IMR-90 (cell line): Measurements from ENCODE around the gene PALB2. TPM values are rescaled to one million over a fixed set of nuclear protein-coding genes. Genes with fewer than 3 reads are reported as not detected.

Source experiments
- ATAC-seq: fragments of 200-7000 bp; cut with Tn5 transposase; 2 replicates; pipeline ENCODE4 v1.9.1; 2020; ENCODE audit warnings: low read depth, mild to moderate bottlenecking, moderate library complexity
- BruUV-seq: library from RNA; stranded (reverse); fragments of 400-500 nt; replicated peaks from 2 replicates; lab custom pipeline; 2021; lab: Mats Ljungman, UMichigan
- CTCF ChIA-PET: fragments of 300-600 bp; formaldehyde crosslinking; extraction: SDS; loops from one replicate; lab custom pipeline; 2021; ENCODE audit warnings: antibody characterized with exemption; lab: Yijun Ruan, JAX
- POLR2A ChIA-PET: fragments of 300-600 bp; sonication (Branson Sonifier 250); formaldehyde crosslinking; loops from one replicate; lab custom pipeline; 2022; ENCODE audit warnings: antibody characterized with exemption; ENCODE audit not compliant: unreplicated experiment; lab: Charles Lee
- DNase-seq: peaks from one replicate; pipeline ENCODE4 v3.0.0; 2013
- H2AFZ ChIP-seq: replicated peaks from 2 replicates; pipeline ENCODE3; 2013; ENCODE audit warnings: low read length, mild to moderate bottlenecking; ENCODE audit not compliant: poor library complexity
- H2AK5ac ChIP-seq: 2 replicates; pipeline ENCODE4 v1.6.1; 2013; ENCODE audit warnings: low read depth, low read length, inconsistent platforms
- H2AK9ac ChIP-seq: replicated peaks from 2 replicates; pipeline ENCODE3; 2013; ENCODE audit warnings: mild to moderate bottlenecking, low read depth, low read length, moderate library complexity; ENCODE audit not compliant: poor library complexity
- H2BK120ac ChIP-seq: 2 replicates; pipeline ENCODE4 v1.6.1; 2013; ENCODE audit warnings: low read depth, low read length, inconsistent platforms
- H2BK15ac ChIP-seq: 3 replicates; pipeline ENCODE4 v1.6.1; 2013; ENCODE audit warnings: low read depth, low read length, inconsistent platforms
- H2BK20ac ChIP-seq: 2 replicates; pipeline ENCODE4 v1.6.1; 2013; ENCODE audit warnings: low read depth, mild to moderate bottlenecking, inconsistent platforms, low read length, moderate library complexity
- H2BK5ac ChIP-seq: 2 replicates; pipeline ENCODE4 v1.6.1; 2013; ENCODE audit warnings: mild to moderate bottlenecking, low read depth, low read length, inconsistent platforms; ENCODE audit not compliant: poor library complexity, severe bottlenecking
- H3K14ac ChIP-seq: replicated peaks from 2 replicates; pipeline ENCODE4 v1.6.1; 2013; ENCODE audit warnings: low read depth, low read length, inconsistent platforms
- H3K18ac ChIP-seq: 2 replicates; pipeline ENCODE4 v1.6.1; 2013; ENCODE audit warnings: low read depth, low read length, control low read depth
- H3K23ac ChIP-seq: 2 replicates; pipeline ENCODE4 v1.6.1; 2013; ENCODE audit warnings: low read depth, low read length, inconsistent platforms
- H3K27ac ChIP-seq: 2 replicates; pipeline ENCODE4 v1.5.1; 2013; ENCODE audit warnings: mild to moderate bottlenecking, control low read depth, low read length; ENCODE audit not compliant: insufficient read depth
- H3K27me3 ChIP-seq: 2 replicates; pipeline ENCODE4 v1.6.1; 2013; ENCODE audit warnings: low read length; ENCODE audit not compliant: control insufficient read depth, insufficient read depth
- H3K36me3 ChIP-seq: 2 replicates; pipeline ENCODE4 v1.6.1; 2013; ENCODE audit warnings: low read length, mixed read lengths; ENCODE audit not compliant: control insufficient read depth, insufficient read depth
- H3K4ac ChIP-seq: 2 replicates; pipeline ENCODE4 v1.6.1; 2013; ENCODE audit warnings: low read depth, low read length, inconsistent platforms
- H3K4me1 ChIP-seq: 2 replicates; pipeline ENCODE4 v1.6.1; 2013; ENCODE audit warnings: low read length, mixed read lengths; ENCODE audit not compliant: control insufficient read depth, insufficient read depth
- H3K4me2 ChIP-seq: 2 replicates; pipeline ENCODE4 v1.6.1; 2013; ENCODE audit warnings: low read depth, mild to moderate bottlenecking, control low read depth, low read length, moderate library complexity
- H3K4me3 ChIP-seq: 2 replicates; pipeline ENCODE4 v1.5.1; 2013; ENCODE audit warnings: low read depth, mild to moderate bottlenecking, control low read depth, low read length, moderate library complexity; ENCODE audit not compliant: insufficient read depth
- H3K56ac ChIP-seq: 2 replicates; pipeline ENCODE4 v1.6.1; 2013; ENCODE audit warnings: low read length, inconsistent platforms; ENCODE audit not compliant: insufficient read depth; ENCODE audit errors: extremely low read depth
- H3K79me1 ChIP-seq, 2 experiments: 2 replicates each; pipeline ENCODE4 v1.6.1; 2013; ENCODE audit warnings: low read length in 2 of 2, inconsistent platforms in 1 of 2, low read depth in 1 of 2
- H3K9ac ChIP-seq: 2 replicates; pipeline ENCODE4 v1.6.1; 2013; ENCODE audit warnings: low read depth, low read length, control low read depth
- H3K9me1 ChIP-seq: 2 replicates; pipeline ENCODE4 v1.6.1; 2013; ENCODE audit warnings: low read length, inconsistent platforms; ENCODE audit not compliant: insufficient read depth
- H3K9me3 ChIP-seq: 2 replicates; pipeline ENCODE4 v1.6.1; 2013; ENCODE audit warnings: low read length; ENCODE audit not compliant: control insufficient read depth, insufficient read depth
- H4K20me1 ChIP-seq: 2 replicates; pipeline ENCODE4 v1.6.1; 2013; ENCODE audit warnings: low read length, inconsistent platforms; ENCODE audit not compliant: insufficient read depth
- H4K5ac ChIP-seq: 2 replicates; pipeline ENCODE4 v1.6.1; 2013; ENCODE audit warnings: mild to moderate bottlenecking, low read depth, low read length, control low read depth
- H4K8ac ChIP-seq, 2 experiments: 2 replicates each; pipeline ENCODE4 v1.6.1; 2013; ENCODE audit warnings: low read depth in 2 of 2, low read length in 2 of 2, control low read depth in 1 of 2, inconsistent platforms in 1 of 2
- H4K91ac ChIP-seq: 2 replicates; pipeline ENCODE4 v1.6.1; 2013; ENCODE audit warnings: low read depth, low read length, inconsistent platforms; ENCODE audit not compliant: insufficient read depth
- MAFK ChIP-seq: IDR thresholded peaks from 2 replicates; pipeline ENCODE4 v1.6.1; 2012; ENCODE audit warnings: low read depth, low read length, improper control_type of control experiment
- MAZ ChIP-seq: IDR thresholded peaks from 2 replicates; pipeline ENCODE4 v1.6.1; 2012; ENCODE audit warnings: low read depth, mild to moderate bottlenecking, low read length, improper control_type of control experiment, moderate library complexity, borderline replicate concordance
- RCOR1 ChIP-seq: IDR thresholded peaks from 2 replicates; pipeline ENCODE4 v1.6.1; 2012; ENCODE audit warnings: mild to moderate bottlenecking, low read length, improper control_type of control experiment; ENCODE audit not compliant: insufficient replicate concordance
- WGBS, 2 experiments: methylation state at CpG; one replicate each; pipeline versions ENCODE4 v1.1.5 to v1.1.7; 2013; ENCODE audit warnings: missing lambda C conversion rate in 2 of 2; ENCODE audit not compliant: insufficient read length in 1 of 2; ENCODE audit errors: extremely low coverage in 2 of 2; 5-methylcytosine and 5-hydroxymethylcytosine counted together
- dilution Hi-C: fragments of 300-500 bp; cut with HindIII; formaldehyde crosslinking; loops from one replicate; pipeline ENCODE4 v1.14.3; 2018; ENCODE audit warnings: low sequenced_read_pairs; ENCODE audit not compliant: unreplicated experiment
- in situ Hi-C: fragments of 300-500 bp; cut with MboI; formaldehyde crosslinking; loops from 3 replicates; pipeline ENCODE4 v1.14.3; 2019; ENCODE audit warnings: low sequenced_read_pairs, inconsistent platforms, mixed read lengths
- intact Hi-C: fragments of 100-400 bp; cut with micrococcal nuclease; formaldehyde crosslinking; loops from 2 replicates; pipeline ENCODE4 v1.10.0; 2022
- polyA plus RNA-seq, 3 experiments: library from polyadenylated mRNA; depleted of rRNA; stranded (reverse); fragments of >200 nt; gene quantifications; 2 replicates each; pipeline ENCODE4 v1.2.3, GENCODE V29; 2012; ENCODE audit warnings: low replicate concordance in 1 of 3
- total RNA-seq: library from RNA; depleted of rRNA; stranded (reverse); fragments of >200 nt; gene quantifications from 2 replicates; pipeline ENCODE4 v1.2.3, GENCODE V29; 2012

Gene PALB2
- total and polyA plus RNA-seq, 2 of the 4 experiments (the other 2 are of a cell fraction): 4.1 to 8.6 TPM

DNA sequence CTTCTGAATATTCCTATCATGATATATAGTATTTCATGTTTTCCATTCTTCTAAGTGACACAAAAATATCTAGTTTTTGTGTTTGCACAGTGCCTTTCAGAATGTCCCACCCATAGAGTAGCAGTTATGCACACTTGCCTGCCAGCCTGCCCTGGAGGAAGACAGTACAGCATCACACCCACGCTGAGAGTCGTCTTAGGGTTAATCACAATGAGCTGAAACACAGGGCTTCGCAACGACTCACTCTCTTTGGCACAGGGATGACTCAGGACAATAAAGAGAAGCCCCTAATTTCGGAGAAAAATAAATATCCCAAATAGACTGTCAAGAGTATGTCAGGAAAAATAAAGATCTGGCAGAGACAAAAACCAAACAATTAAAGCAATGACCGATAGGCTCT is 33.4 kb downstream of the PALB2 start:
- CTCF ChIA-PET: no interaction called here
- Histone ChIP-seq H3K4me2 (no peak overlapping the region), H3K27ac (no peak overlapping the region), H2BK120ac (no peak overlapping the region), H2BK5ac (no peak overlapping the region), H4K91ac (no peak overlapping the region), H3K23ac (no peak overlapping the region), H3K9me3 (no peaks in the 10 kb centered on the region), H3K27me3 (no peaks in the 10 kb centered on the region), H3K56ac (no peak overlapping the region), H2AK5ac (no peak overlapping the region), H3K36me3 (peaks cover 18% of the 10 kb centered on the region), H2BK15ac (no peak overlapping the region), H3K14ac (no peak overlapping the region), H4K5ac (no peak overlapping the region), H3K4ac (no peak overlapping the region), H3K9ac (no peak overlapping the region), H4K20me1 (no peaks in the 10 kb centered on the region), H3K18ac (no peak overlapping the region), H3K9me1 (no peaks in the 10 kb centered on the region), H2AFZ (no peak overlapping the region), H3K4me1 (no peaks in the 10 kb centered on the region), H2BK20ac (no peak overlapping the region), H3K4me3 (no peak overlapping the region), H4K8ac (no peak overlapping the region), H2AK9ac (no peak overlapping the region), H3K79me1 (no peaks in the 10 kb centered on the region)
- DNase-seq: peak; percentile 47
- 62% methylated on average over 3 of the region's 6 CpGs; no CpG with 5 or more reads in 1 of the 2 experiments for WGBS, 2 experiments
- peak; percentile 51; the same call in 1 of the 2 replicates for ATAC-seq
- intact Hi-C loops: no loop called here
- no peak for TF ChIP-seq RCOR1
- TF ChIP-seq MAZ: no peak
- no peak for TF ChIP-seq MAFK
- in situ Hi-C loops: no loop called here
- dilution Hi-C loops: no loop called here
- BruUV-seq: no TSS peak
- POLR2A ChIA-PET: no interaction called here
